Body of pancreas (tissue), 4 donors: ENCODE results near the gene TAP2.

ENCODE experiments used
- CTCF ChIP-seq, 7 experiments: fragments of 450-650 bp in 4 of 7; fragments of 200-600 bp in 3 of 7; sonication (generic) in 3 of 7; IDR thresholded peaks; one replicate each; pipeline ENCODE4 v1.5.1; 2016 to 2019; ENCODE audit warnings: antibody characterized with exemption in 7 of 7
- POLR2A ChIP-seq, 3 donors: fragments of 450-650 bp; IDR thresholded peaks; one replicate each; pipeline ENCODE4 v1.6.1; 2016; ENCODE audit warnings: antibody characterized with exemption in 3 of 3, mild to moderate bottlenecking in 2 of 3

- TF ChIP-seq CTCF (IDR thresholded peaks at IDR 0.05) (no peak), POLR2A (IDR thresholded peaks at IDR 0.05) (no peak)
Observed at GRCh38 chr6:32857156-32857891, 18.8 kb upstream of the TAP2 start.
